M059J (cell line): ENCODE results near the gene TCEAL7. TPM values are rescaled to one million over a fixed set of nuclear protein-coding genes. Genes with fewer than 3 reads are reported as not detected.
"Not testable (repeated sequence)": the region's sequence is repeated elsewhere in the genome, so short reads cannot be mapped to it uniquely, and the experiment has no call there.

Experiments used
- DNase-seq: peaks from one replicate; pipeline ENCODE4 v3.0.0-alpha.2; 2012; ENCODE audit warnings: low read depth
- total RNA-seq: library from RNA; depleted of rRNA; stranded (reverse); fragments of >200 nt; shearing (Covaris generic); gene quantifications from 2 replicates; pipeline ENCODE4 v1.2.3, GENCODE V29; 2014; rRNA removed

Gene TCEAL7
- total RNA-seq = 5.2 and 6.3 TPM in 2 replicates

DNA sequence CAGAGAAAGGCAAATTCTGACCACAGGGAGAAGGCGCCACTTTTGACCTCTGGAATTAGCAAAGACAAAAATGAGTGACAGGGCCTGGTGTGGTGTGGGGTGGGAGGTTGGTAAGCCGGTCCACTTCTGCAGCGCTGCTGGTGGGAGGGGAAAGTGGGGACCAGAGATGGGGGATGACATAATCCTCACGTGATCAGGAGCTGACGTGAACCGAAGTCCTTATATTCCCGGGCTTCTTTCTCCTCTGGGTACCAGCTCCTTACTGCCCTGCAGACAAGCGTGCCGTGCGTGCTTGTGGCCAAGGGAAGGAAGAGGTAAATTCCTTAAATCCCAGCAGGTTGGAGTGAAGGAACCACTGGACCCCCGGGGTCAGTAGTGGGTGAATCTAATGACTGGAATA is at the start of gene TCEAL7:
TSS of gene TCEAL7 (plus strand) at position 249 of the 400 bp plus-strand sequence. CDS start 1,165 bp downstream, outside the sequence.
- DNase-seq = peak; percentile 43

- no peak for DNase-seq
These were observed 36.9 kb upstream of the TCEAL7 start for GRCh38 chrX:103293118-103293517.

GRCh38 chrX:103304705-103305104 is 25.3 kb upstream of the TCEAL7 start:
- no peak for DNase-seq

- DNase-seq = not testable (repeated sequence)
These were observed 24.4 kb upstream of the TCEAL7 start for GRCh38 chrX:103305666-103306065.

GRCh38 chrX:103309860-103310554 is 20.0 kb upstream of the TCEAL7 start:
- no peak for DNase-seq

DNA sequence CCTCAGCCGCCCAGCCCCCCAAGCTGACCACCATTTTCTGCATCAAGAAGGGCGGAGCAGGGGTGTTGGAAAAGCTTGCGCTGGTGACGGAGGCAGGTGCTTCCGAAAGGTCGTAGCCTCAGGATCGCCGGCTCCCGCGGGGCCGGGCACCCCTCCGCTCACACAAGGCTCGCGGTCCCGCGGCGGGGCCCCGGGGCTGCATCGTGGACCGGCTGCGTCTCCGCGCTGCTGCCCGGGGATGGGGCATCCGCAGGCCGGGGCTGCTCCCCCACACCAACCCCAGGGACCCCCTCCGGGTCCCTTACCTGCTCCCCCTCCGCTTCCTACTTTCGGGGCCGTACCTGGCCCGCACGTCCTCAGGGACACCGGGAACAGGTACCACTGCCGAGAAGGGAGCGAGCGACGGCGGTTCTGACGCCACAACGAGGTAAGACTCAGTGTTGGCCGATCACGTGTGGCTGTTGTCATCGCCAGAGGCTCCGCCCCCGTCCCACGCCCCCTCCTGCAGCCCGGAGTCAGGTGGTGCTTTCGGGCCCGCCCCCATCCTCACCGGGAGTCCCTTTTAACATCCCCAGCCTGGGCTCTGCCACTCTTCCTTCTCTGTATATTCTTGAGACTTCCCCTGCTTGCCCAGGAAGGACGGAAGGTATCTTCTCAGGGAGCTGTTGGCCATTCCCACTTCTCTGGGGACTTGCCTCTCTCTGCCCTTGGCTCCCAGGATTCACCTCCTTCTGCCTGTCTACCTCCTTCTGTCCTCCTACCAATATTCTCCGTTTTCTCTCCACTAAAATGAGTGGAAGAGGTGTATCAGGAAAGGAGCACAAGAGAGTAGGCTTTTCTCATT is 19.3 kb upstream of the TCEAL7 start, which contains the start of gene BEX2:
TSS of gene BEX2 (minus strand) at position 436 of the 844 bp plus-strand sequence. CDS start 1,014 bp downstream, outside the sequence.
- peak; percentile 71 for DNase-seq

GRCh38 chrX:103311399-103311780 is 18.6 kb upstream of the TCEAL7 start:
- DNase-seq = no peak

DNA sequence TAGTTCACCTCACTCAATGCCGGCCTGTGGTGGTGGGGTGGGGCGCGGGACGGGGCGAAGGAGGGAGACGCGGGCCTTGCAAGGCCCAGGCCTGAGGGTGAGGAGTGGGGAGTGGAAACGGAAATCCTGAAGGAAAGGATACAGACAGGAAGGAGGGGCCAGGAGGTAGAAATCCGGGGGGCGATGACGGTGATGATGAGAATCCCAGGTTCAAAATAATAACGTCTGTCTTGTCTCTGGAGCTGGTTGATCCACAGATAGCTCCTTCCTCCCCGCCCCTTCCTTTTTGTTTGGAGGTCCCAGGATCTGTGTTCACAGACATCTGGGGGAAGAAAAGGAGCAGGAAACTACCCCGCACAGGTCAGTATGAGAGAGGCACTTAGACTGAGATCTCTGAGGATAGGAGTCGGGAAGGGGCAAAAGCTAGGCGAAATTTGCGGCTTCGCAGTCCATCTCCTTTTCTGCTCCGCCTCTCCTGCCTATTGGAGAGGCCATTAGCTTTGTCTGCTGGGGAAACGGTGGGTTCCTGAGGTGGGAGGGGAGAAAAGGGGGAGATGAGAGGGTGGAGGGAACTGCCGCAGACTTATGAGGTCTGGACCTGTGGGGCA is 746 bp downstream of the TCEAL7 start:
- no peak for DNase-seq

GRCh38 chrX:103338663-103339062 is 8.6 kb downstream of the TCEAL7 start:
- DNase-seq = no peak

DNA sequence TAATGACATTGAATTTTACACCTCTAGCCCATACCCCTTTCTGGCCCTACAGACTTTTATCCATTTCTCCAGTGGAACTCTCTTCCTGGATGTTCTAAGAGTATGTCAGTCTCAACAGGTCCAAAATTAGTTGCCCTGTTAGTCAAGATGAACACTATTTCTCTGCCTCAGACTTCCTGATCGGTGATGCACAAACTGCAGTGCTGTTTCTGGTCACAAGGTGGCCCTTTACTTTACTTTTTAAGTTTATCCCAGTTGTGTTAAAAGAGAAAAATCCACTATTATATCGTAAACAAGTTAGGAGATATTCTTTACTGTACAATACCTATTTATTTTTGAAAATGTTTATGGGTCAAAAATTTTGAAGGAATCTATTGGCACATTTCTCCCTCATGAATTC is 13.1 kb downstream of the TCEAL7 start:
- DNase-seq = peak; percentile 54

- DNase-seq = no peak
These were observed 14.6 kb downstream of the TCEAL7 start for GRCh38 chrX:103344606-103345005.

GRCh38 chrX:103347682-103348397 is 17.8 kb downstream of the TCEAL7 start:
- no peak for DNase-seq

DNA sequence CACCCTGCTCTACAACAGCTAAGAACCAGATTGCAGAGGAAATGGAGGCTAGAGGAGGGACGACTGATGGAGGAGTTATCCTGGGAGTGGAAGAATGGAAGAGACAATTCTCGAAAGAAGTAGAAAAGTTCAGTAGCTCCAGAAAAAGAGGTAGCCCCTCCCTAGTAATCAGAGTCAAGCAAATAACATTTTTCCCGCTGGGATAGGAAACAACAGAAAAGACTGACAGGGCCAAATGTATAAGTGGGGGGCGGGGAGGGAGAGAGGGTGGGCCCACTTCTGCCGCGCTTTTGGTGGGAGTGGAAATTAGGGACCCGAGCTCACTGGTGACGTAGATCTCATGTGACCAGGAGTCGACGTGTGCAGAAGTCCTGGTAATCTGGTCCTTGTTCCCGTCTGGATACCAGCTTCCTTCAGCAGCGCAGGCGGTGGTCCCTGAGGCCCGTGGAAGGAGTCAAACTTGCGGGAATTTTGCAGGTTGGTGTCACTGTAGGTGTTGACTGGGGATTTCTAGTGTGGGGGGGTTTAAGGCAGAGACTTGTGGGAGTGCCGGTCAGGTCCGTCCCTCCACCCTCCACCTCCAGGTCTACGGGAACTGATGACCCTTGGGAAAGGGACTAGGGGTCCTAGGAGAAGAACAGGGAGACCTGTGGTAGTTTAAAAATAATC is 26.2 kb downstream of the TCEAL7 start, which contains the start of gene TCEAL9:
TSS of gene TCEAL9 (plus strand) at position 377 of the 669 bp plus-strand sequence. CDS start 1,179 bp downstream, outside the sequence.
- peak; percentile 85 for DNase-seq

DNA sequence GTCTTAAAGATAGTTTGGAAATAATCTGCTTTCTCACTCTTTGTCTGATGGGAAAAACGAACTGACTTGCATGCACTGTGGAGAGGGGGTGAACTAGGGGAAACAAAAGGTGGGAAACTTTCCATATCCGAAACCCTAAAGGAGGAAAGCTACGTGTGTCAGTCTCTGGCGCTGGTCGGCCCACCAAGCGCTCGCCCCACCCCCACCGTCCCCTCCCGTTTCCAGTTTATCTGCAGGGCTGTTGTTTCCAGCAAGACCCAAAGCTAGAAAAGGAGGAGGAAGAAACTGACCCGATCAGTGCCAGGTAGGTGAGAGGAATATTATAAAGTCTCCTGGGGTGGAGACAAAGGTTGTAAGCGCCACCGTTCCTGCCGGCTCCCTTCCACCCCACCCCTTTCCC is 26.8 kb downstream of the TCEAL7 start:
- DNase-seq = peak; percentile 27

DNA sequence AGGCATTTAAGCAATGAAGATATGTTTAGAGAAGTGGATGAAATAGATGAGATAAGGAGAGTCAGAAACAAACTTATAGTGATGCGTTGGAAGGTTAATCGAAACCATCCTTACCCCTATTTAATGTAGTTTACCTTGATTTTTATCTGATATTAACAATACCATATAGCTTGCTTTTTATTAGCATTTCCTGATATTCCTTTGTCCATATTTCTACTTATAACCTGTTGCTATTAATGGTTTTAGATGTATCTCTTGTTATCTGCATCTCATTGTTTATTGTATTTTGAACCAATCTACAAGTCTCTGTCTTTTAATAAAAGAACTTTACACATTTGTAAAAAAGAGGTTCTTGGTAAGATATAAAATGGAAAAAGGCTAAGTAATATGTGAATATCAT is 27.8 kb downstream of the TCEAL7 start:
- DNase-seq = no peak

- DNase-seq = not testable (repeated sequence)
These were observed 29.6 kb downstream of the TCEAL7 start for GRCh38 chrX:103359605-103360004.

- peak; percentile 59 for DNase-seq
These were observed 30.1 kb downstream of the TCEAL7 start for GRCh38 chrX:103360092-103360491.

GRCh38 chrX:103360916-103361315 is 30.9 kb downstream of the TCEAL7 start:
- DNase-seq = no peak

DNA sequence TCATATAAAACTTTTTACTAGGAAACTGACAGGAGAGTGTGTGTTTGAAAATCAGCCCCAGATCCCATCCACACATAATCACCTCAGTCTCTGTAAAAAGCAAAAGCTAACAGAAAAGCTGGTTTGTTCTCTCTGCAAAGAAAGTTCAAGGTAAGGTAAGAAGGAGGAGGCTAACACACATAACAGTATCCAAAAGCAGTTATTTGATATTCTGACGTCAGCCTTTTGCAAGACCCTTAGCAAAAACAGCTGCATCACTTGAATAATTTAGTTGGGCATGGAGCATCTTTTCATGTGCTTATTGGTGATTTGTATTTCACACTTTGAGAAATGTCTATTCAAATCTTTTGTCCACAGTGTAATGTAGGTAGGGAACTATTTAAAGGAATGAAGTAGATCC is 31.8 kb downstream of the TCEAL7 start:
- DNase-seq = no peak

GRCh38 chrX:103362474-103362873 is 32.4 kb downstream of the TCEAL7 start:
- peak; percentile 73 for DNase-seq

DNA sequence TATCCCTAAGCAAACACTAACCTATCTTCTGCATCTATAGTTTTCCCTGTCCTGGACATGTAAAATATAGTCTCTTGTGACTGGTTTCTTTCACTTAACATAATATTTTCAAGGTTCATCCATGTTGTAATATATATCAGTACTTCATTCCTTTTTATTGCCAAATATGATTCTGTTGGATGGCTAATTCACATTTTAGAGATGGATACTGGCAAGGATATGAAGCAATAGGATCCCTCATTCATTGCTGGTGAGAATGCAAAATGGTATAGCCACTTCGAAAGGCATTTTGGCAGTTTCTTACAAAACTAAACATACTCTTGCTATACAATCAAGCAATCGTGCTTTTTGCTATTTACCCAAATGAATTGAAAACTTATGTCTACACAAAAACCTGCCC is 33.0 kb downstream of the TCEAL7 start:
- no peak for DNase-seq
